Astrocyte (in vitro differentiated cells and primary cell): ENCODE results near the gene RTEL1. TPM values are rescaled to one million over a fixed set of nuclear protein-coding genes. Genes with fewer than 3 reads are reported as not detected.
"Not testable (repeated sequence)": the region's sequence is repeated elsewhere in the genome, so short reads cannot be mapped to it uniquely, and the experiment has no call there.

Experiments used
- DNase-seq: peaks from one replicate; pipeline ENCODE4 v3.0.0-alpha.2; 2010; ENCODE audit warnings: low read depth
- FAIRE-seq: peaks from 2 replicates; lab custom pipeline; 2011; peaks lifted over from hg19 to GRCh38; lab: Jason Lieb, UNC
- H2AFZ ChIP-seq: 2 replicates; pipeline ENCODE4 v1.6.0; 2012; ENCODE audit warnings: low read depth, low read length, inconsistent platforms
- H3K27ac ChIP-seq: 2 replicates; pipeline ENCODE4 v1.5.1; 2011; ENCODE audit warnings: low read depth, low read length, inconsistent platforms
- H3K27me3 ChIP-seq: 2 replicates; pipeline ENCODE4 v1.6.0; 2011; ENCODE audit warnings: low read length, inconsistent platforms; ENCODE audit not compliant: insufficient read depth
- H3K36me3 ChIP-seq: 2 replicates; pipeline ENCODE4 v1.5.1; 2011; ENCODE audit warnings: low read length, inconsistent platforms; ENCODE audit not compliant: insufficient read depth
- H3K4me1 ChIP-seq: 2 replicates; pipeline ENCODE4 v1.5.1; 2011; ENCODE audit warnings: low read length, inconsistent platforms; ENCODE audit not compliant: insufficient read depth
- H3K4me2 ChIP-seq: 2 replicates; pipeline ENCODE4 v1.6.0; 2012; ENCODE audit warnings: low read length, inconsistent platforms
- H3K4me3 ChIP-seq: 2 replicates; pipeline ENCODE4 v1.5.1; 2011; ENCODE audit warnings: low read depth, mild to moderate bottlenecking, low read length, inconsistent platforms; ENCODE audit not compliant: insufficient read depth
- H3K79me2 ChIP-seq: 2 replicates; pipeline ENCODE4 v1.6.0; 2012; ENCODE audit warnings: mild to moderate bottlenecking, low read length, inconsistent platforms; ENCODE audit not compliant: insufficient read depth
- H3K9ac ChIP-seq: 2 replicates; pipeline ENCODE4 v1.6.0; 2012; ENCODE audit warnings: mild to moderate bottlenecking, low read length, inconsistent platforms
- H3K9me3 ChIP-seq: 2 replicates; pipeline ENCODE4 v1.5.1; 2012; ENCODE audit warnings: low read depth, mild to moderate bottlenecking, low read length, inconsistent platforms; ENCODE audit not compliant: insufficient read depth
- H4K20me1 ChIP-seq: 2 replicates; pipeline ENCODE4 v1.6.0; 2012; ENCODE audit warnings: low read length, inconsistent platforms; ENCODE audit not compliant: insufficient read depth
- H3K27ac Mint-ChIP-seq: one replicate; pipeline ENCODE4 v1.8.0; 2021; ENCODE audit warnings: mild to moderate bottlenecking, mixed read lengths; ENCODE audit not compliant: unreplicated experiment
- H3K27me3 Mint-ChIP-seq: one replicate; pipeline ENCODE4 v1.8.0; 2021; ENCODE audit warnings: low read depth, mixed read lengths; ENCODE audit not compliant: unreplicated experiment
- H3K36me3 Mint-ChIP-seq: one replicate; pipeline ENCODE4 v1.8.0; 2021; ENCODE audit warnings: low read depth, mixed read lengths; ENCODE audit not compliant: unreplicated experiment
- H3K4me1 Mint-ChIP-seq: one replicate; pipeline ENCODE4 v1.8.0; 2021; ENCODE audit warnings: low read depth, mixed read lengths; ENCODE audit not compliant: unreplicated experiment
- H3K4me3 Mint-ChIP-seq: one replicate; pipeline ENCODE4 v1.8.0; 2021; ENCODE audit warnings: mild to moderate bottlenecking, moderate library complexity, mixed read lengths; ENCODE audit not compliant: unreplicated experiment
- H3K9me3 Mint-ChIP-seq: one replicate; pipeline ENCODE4 v1.8.0; 2021; ENCODE audit warnings: mild to moderate bottlenecking, mixed read lengths; ENCODE audit not compliant: unreplicated experiment
- EZH2 ChIP-seq: IDR thresholded peaks from 2 replicates; pipeline ENCODE4 v1.6.1; 2012; ENCODE audit warnings: mild to moderate bottlenecking, low read length, inconsistent platforms; ENCODE audit not compliant: insufficient read depth
- total RNA-seq: library from RNA; stranded (reverse); gene quantifications from 2 replicates; pipeline ENCODE4 v1.2.1, GENCODE V29; 2021
- TF ChIP-seq, protein P1 (sequence below): IDR thresholded peaks from 2 replicates; pipeline ENCODE4 v1.5.1; 2011; ENCODE audit warnings: low read depth, mild to moderate bottlenecking, inconsistent platforms, low read length, moderate library complexity; ENCODE audit not compliant: insufficient read depth

Gene RTEL1
- total RNA-seq, 1 donor from 2014 or later = 15.5 TPM

DNA sequence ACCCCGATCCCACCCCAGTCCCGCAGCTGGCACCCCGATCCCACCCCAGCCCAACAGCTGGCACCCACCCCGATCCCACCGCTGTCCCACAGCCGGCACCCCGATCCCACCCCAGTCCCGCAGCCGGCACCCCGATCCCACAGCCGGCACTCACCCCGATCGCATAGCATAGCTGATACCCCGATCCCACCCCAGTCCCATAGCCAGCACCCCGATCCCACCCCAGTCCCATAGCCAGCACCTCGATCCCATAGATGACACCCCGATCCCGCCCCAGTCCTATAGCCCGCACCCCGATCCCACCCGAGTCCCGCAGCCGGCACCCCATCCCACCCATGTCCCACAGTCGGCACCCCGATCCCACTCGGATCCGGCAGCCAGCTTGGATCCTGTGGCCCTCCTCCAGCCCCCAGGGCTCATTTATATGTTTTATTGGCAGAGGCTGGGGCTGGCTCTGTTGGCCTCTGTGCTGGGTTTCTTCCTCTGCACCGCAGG is 30.3 kb upstream of the RTEL1 start:
- no peak for TF ChIP-seq EZH2
- TF ChIP-seq, protein P1, sequence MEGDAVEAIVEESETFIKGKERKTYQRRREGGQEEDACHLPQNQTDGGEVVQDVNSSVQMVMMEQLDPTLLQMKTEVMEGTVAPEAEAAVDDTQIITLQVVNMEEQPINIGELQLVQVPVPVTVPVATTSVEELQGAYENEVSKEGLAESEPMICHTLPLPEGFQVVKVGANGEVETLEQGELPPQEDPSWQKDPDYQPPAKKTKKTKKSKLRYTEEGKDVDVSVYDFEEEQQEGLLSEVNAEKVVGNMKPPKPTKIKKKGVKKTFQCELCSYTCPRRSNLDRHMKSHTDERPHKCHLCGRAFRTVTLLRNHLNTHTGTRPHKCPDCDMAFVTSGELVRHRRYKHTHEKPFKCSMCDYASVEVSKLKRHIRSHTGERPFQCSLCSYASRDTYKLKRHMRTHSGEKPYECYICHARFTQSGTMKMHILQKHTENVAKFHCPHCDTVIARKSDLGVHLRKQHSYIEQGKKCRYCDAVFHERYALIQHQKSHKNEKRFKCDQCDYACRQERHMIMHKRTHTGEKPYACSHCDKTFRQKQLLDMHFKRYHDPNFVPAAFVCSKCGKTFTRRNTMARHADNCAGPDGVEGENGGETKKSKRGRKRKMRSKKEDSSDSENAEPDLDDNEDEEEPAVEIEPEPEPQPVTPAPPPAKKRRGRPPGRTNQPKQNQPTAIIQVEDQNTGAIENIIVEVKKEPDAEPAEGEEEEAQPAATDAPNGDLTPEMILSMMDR = no peak
- H3K36me3 ChIP-seq = no peaks in the 10 kb centered on the region

GRCh38 chr20:63628246-63628975 is 29.7 kb upstream of the RTEL1 start:
- H2AFZ ChIP-seq = no peak overlapping the region
- peak overlapping the region; percentile 86 for H3K4me3 Mint-ChIP-seq
- FAIRE-seq = no peak

More for the DNA sequence above, 30.3 kb upstream of the RTEL1 start:
- Mint-ChIP-seq H3K4me1 (peaks cover 7% of the 10 kb centered on the region), H3K9me3 (no peaks in the 10 kb centered on the region), H3K27me3 (no peaks in the 10 kb centered on the region), H3K27ac (peak overlapping the region; percentile 18), H3K36me3 (no peaks in the 10 kb centered on the region), H3K4me3 (peak overlapping the region; percentile 86)
- Histone ChIP-seq H3K27ac (no peak overlapping the region), H3K4me1 (peaks cover 8% of the 10 kb centered on the region), H3K9me3 (no peaks in the 10 kb centered on the region), H3K4me3 (peak overlapping the region; percentile 93), H3K79me2 (peaks cover 44% of the 10 kb centered on the region), H3K4me2 (peak overlapping the region; percentile 98), H2AFZ (no peak overlapping the region), H3K27me3 (no peaks in the 10 kb centered on the region), H3K9ac (peak overlapping the region; percentile 97), H4K20me1 (peaks cover 1% of the 10 kb centered on the region)
- FAIRE-seq = no peak
- DNase-seq = no peak

GRCh38 chr20:63630956-63631355 is 27.2 kb upstream of the RTEL1 start:
- H4K20me1 ChIP-seq, H3K4me3 Mint-ChIP-seq, H3K9ac ChIP-seq, H3K4me2 ChIP-seq, FAIRE-seq, H3K27me3 ChIP-seq, H3K36me3 ChIP-seq, H3K4me1 ChIP-seq, H2AFZ ChIP-seq, DNase-seq, H3K27me3 Mint-ChIP-seq, H3K4me1 Mint-ChIP-seq, H3K9me3 Mint-ChIP-seq, H3K9me3 ChIP-seq, H3K36me3 Mint-ChIP-seq, H3K27ac Mint-ChIP-seq, H3K27ac ChIP-seq, H3K4me3 ChIP-seq: not testable (repeated sequence)
- H3K79me2 ChIP-seq = peaks cover 23% of the 10 kb centered on the region

More at GRCh38 chr20:63628246-63628975, 29.7 kb upstream of the RTEL1 start:
- peak overlapping the region; percentile 66 for H3K27ac Mint-ChIP-seq
- H3K4me1 Mint-ChIP-seq = peaks cover 7% of the 10 kb centered on the region
- Histone ChIP-seq H3K9me3 (no peaks in the 10 kb centered on the region), H3K36me3 (no peaks in the 10 kb centered on the region), H3K4me3 (peak overlapping the region; percentile 93), H4K20me1 (no peaks in the 10 kb centered on the region), H3K4me1 (peaks cover 8% of the 10 kb centered on the region), H3K79me2 (peaks cover 38% of the 10 kb centered on the region), H3K27me3 (no peaks in the 10 kb centered on the region), H3K9ac (peak overlapping the region; percentile 97), H3K27ac (no peak overlapping the region), H3K4me2 (peak overlapping the region; percentile 98)
- TF ChIP-seq, protein P1 = no peak
- TF ChIP-seq EZH2 = no peak
- no peaks in the 10 kb centered on the region for H3K27me3 Mint-ChIP-seq
- no peaks in the 10 kb centered on the region for H3K9me3 Mint-ChIP-seq
- H3K36me3 Mint-ChIP-seq = no peaks in the 10 kb centered on the region
- peak; percentile 38 for DNase-seq

DNA sequence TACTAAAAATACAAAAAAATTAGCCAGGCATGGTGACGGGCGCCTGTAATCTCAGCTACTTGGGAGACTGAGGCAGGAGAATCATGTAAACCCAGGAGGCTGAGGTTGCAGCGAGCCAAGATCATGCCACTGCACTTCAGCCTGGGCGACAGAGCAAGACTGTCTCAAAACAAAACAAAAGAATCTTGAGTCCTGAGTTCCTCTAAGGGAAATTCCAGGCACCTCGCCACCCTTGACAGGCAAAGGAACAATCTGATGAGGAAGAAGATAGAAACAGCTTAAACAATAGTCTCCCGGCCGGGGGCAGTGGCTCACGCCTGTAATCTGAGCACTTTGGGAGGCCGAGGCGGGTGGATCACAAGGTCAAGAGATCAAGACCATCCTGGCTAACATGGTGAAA is 26.7 kb upstream of the RTEL1 start:
- not testable (repeated sequence) for H3K4me3 ChIP-seq, H2AFZ ChIP-seq, H3K27me3 ChIP-seq, H3K4me2 ChIP-seq, FAIRE-seq, H3K27ac Mint-ChIP-seq, H3K9me3 Mint-ChIP-seq, H3K27ac ChIP-seq, H4K20me1 ChIP-seq, H3K9ac ChIP-seq, H3K36me3 ChIP-seq, H3K4me1 ChIP-seq, H3K27me3 Mint-ChIP-seq, H3K4me1 Mint-ChIP-seq, H3K4me3 Mint-ChIP-seq, DNase-seq, H3K36me3 Mint-ChIP-seq, H3K9me3 ChIP-seq
- peaks cover 18% of the 10 kb centered on the region for H3K79me2 ChIP-seq
